Sigmoid colon (tissue), 4 donors: ENCODE measurements around the gene NCOA4.
"Not testable (repeated sequence)": the region's sequence is repeated elsewhere in the genome, so short reads cannot be mapped to it uniquely, and the experiment has no call there.

Experiments used
- CTCF ChIP-seq, 4 experiments: fragments of 450-650 bp in 3 of 4; fragments of 200-600 bp in 1 of 4; IDR thresholded peaks; one replicate each; pipeline ENCODE4 v1.5.1; 2016 to 2019; ENCODE audit warnings: antibody characterized with exemption in 4 of 4, mild to moderate bottlenecking in 3 of 4, moderate library complexity in 2 of 4
- EP300 ChIP-seq, 4 donors: sonication (generic); formaldehyde crosslinking; IDR thresholded peaks; one replicate each; pipeline ENCODE4 v1.6.1; 2017; ENCODE audit warnings: antibody characterized with exemption in 4 of 4
- POLR2A ChIP-seq, 2 donors: fragments of 450-650 bp; IDR thresholded peaks; one replicate each; pipeline ENCODE4 v1.6.1; 2016; ENCODE audit warnings: antibody characterized with exemption in 2 of 2, mild to moderate bottlenecking in 2 of 2, moderate library complexity in 2 of 2
- POLR2AphosphoS5 ChIP-seq, 4 donors: sonication (generic); formaldehyde crosslinking; IDR thresholded peaks; one replicate each; pipeline ENCODE4 v1.6.1; 2017; ENCODE audit warnings: antibody characterized with exemption in 4 of 4

GRCh38 chr10:45972106-45972812 lies 58.2 kb downstream of the NCOA4 start, which contains the start of gene TIMM23:
- TF ChIP-seq POLR2A (IDR thresholded peaks at IDR 0.05), result peak; percentile 28 to 59
- not testable (repeated sequence) for TF ChIP-seq CTCF, EP300 (IDR thresholded peaks at IDR 0.05)
- TF ChIP-seq POLR2AphosphoS5 (IDR thresholded peaks at IDR 0.05), result peak; percentile 76 to 89 (median 83)
